ENCODE measurements around the gene ACAP1.

ACAP1 gene

GRCh38 chr17:7336240-7337175 is at the start of gene ACAP1:
TSS of gene ACAP1 (plus strand) at chr17:7336529. CDS start at chr17:7336735, 206 bp downstream.
- no peak for DNase-seq

DNA sequence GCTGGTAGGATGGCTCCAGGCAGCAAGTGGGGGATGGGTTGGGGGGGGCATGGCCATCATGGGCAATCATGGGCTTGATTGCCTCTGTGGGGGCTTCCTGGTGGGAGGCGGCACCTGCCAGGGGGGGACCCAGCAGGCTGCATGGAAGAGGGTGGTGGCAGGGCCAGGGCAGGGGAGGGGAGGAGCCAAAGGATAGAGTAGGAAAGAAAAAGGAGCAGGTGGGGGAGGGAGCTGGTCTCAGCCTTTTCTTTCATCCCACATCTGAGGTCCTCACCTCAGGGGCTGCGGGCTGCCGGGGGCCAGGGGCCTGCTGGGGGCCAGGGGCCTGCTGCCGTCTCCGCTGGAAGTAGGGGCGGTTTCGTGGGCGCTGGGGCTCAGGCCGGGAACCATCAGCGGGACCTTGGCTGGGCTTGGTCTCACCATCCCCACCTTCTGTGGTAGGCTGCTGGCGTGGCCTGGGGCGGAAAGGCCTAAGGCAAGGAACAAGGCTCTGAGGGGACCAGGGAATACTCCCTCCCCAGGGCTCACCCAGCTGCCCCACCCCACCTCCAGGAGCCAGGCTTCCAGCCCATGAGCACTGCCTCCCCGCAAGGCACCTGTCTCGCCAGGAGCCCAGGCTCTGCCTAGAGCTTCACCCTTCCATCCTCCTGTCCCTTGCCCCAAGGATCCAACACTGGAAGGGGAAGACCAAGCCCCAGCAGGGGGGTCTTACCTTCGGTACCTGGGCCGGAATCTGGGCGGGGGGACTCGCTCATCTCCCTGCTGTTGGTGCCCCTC is 46.9 kb upstream of the ACAP1 start:
- DNase-seq = no peak

DNA sequence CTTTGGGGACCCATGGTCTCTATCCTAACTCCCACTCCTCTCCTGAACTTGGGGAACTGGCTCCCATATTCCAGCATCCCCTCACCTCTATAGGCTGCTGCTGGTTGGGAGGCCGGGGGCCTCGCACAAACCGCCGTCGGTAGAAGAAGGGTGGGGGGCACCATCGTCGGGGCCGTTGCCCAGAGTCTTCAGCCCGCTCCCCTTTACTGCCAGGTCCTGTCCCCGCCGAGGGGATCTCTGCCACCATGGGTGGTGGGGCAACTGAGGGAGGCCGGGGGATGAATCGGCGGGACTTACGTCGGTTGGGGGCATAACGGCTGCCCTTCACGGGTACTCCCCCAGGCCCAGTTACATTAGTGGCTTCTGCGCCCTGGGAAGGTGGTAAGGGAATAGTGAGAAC is 46.2 kb upstream of the ACAP1 start:
- DNase-seq = no peak

- DNase-seq = no peak
Observed at GRCh38 chr17:7290685-7291084, 45.6 kb upstream of the ACAP1 start.

DNA sequence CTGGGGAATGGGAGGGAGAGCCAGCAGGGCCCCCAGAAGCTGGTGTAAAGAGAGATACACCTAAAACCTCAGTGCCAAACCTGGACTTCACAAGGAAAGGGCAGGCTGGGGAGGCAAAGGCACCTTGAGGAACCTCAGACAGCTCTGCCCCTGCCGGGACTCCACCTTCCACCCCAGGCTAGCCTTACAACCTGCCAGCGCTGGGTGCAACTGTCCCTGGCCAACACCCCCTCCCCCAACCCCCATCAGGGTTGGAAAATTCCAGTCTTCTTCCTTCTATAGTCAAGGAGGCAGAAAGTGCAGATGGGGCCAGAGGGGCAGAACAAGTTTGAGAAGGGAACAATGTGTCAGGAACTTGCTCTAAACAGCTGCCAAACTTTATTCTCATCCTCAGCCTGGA is 44.1 kb upstream of the ACAP1 start:
- DNase-seq = no peak

DNA sequence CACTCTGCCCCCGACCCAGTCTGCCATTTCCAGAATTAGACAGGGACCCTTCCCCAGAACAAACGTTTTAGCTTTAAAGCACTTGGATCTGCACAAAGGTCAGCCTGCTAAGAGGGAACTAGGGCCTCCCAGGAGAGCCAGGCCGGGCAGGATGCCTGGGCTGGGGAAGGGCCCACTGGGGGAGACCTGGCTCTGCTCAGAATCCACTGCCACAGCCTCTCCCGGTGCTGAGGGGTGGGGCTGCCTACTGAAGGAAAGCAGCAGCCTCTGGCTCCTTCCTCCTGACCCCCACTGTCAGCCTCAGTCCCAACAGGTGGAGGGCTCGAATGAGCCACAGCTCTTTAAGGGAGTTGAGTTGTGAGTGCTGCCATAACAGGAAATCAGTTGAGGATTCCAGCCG is 43.6 kb upstream of the ACAP1 start:
- no peak for DNase-seq

DNA sequence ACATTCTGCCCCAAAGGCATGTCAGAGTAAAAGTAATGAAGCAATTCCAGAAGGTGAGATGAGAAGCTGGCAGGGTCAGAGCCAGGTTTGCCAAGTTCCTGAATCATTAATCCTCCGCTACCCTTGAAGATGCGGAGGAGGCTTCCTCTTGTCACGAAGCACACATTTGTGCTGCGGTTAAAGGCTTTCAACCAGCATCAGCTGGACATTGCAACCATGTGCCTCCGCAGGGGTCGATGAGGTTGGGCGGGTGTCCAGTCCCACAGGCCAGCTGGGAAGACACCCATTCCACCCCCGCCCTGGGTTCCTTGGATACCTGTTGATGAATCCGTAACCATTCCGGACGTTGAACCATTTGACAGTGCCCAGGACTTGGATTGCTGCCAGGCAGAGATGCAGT is 43.2 kb upstream of the ACAP1 start:
- no peak for DNase-seq

DNA sequence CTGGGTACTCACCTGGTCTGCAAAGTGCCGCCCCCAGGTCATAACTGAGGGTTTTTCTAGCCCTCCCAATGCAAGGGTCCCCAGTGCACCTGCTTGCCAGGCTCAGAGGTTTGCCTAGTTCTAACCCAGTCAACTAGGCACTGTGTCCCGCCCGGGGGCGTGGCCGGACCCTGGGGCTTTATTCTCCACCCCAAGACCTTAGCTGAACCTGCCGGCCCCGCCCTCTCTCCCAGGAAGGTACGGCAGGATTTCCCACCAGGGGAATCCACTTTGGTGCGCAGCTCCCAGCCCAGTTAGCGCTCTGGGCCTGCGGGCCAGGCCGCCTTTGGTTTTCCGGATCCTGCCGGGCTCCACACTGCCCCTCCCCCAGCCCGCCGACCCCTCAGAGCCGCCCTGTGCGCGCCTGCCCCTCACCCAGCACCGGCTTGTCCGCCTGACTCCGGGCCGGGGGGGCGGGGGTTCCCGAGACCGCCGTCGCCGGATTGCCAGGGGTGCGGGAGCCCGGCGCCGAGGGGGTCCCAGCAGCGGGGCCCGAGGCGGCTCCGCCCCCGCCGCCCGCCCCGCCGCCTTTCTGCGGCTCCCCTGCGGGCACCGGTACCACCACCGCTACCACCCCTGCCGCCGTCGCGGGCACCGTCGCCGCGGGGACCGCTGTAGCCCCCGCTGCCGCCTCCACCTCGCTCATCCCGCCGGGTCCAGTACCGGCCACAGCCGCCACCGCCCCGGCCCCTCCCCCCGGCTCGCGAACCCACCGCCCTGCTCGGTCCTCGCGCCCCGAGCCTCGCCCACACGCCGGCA is 42.3 kb upstream of the ACAP1 start:
- DNase-seq = no peak

- DNase-seq = no peak
Observed at GRCh38 chr17:7294614-7295153, 41.6 kb upstream of the ACAP1 start, which contains the start of gene YBX2. TSS of gene YBX2 (minus strand) at chr17:7294639. CDS start at chr17:7294500, 139 bp downstream.

- no peak for DNase-seq
Observed at GRCh38 chr17:7295230-7296180, 40.8 kb upstream of the ACAP1 start.

- no peak for DNase-seq
Observed at GRCh38 chr17:7296189-7296861, 40.0 kb upstream of the ACAP1 start.

GRCh38 chr17:7304179-7304578 is 32.1 kb upstream of the ACAP1 start:
- no peak for DNase-seq

- peak; percentile 84 for DNase-seq
Observed at GRCh38 chr17:7306911-7307685, 29.2 kb upstream of the ACAP1 start, which contains the start of gene EIF5A. TSS of gene EIF5A (plus strand) at chr17:7307628. CDS start at chr17:7309636, 2,008 bp downstream.

- no peak for DNase-seq
Observed at GRCh38 chr17:7307686-7308624, 28.4 kb upstream of the ACAP1 start.

DNA sequence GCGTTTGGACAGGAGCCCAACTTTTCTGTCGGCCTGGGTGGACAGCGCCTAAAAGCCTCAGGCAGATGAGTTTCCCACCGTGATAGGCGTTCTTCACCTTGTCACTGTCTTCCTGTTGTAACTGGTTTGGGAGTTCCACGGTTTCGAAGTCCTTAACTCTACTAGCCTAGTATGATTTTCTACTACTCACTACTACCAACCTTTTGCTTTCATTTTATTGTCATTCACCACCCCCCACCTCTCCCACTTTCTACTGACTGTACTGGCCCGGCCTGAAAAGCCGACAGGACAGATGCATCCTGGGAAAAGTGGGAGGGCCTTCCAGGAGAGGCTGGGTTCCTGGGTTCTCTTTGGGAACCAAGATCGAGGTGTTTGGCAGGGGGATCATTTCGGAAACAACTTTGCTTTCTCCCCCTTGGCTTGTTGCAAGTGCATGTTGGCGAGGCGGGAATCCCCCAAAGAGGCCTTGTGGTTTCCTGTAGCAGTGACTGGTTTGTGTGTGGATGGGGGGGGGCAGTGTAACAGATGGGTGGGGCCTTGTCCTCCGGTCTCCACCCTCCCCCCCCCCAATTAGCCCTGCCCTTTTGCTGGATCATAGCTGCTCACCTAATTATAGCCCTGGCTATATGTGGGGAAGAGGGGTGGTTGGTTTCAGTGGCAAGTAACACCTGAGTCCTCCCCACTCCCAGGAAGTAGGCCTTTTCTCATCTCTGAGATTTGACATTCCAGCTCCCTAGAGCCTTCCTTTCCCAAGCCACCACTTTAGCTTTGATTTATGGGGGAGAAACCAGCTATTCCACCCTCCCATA is 27.5 kb upstream of the ACAP1 start:
- no peak for DNase-seq

DNA sequence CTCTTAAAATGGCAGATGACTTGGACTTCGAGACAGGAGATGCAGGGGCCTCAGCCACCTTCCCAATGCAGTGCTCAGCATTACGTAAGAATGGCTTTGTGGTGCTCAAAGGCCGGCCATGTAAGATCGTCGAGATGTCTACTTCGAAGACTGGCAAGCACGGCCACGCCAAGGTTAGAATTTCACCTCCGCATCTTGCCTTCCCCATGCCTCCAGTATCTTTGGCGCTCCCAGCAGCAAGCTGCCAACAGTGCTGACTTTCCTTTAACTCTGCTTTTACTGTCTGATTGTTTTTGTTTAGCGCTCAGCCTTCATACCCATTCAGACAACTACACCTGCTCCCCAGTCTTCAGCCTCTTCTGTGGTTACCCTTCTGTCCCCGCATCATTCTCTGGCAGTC is 26.7 kb upstream of the ACAP1 start:
- no peak for DNase-seq

DNA sequence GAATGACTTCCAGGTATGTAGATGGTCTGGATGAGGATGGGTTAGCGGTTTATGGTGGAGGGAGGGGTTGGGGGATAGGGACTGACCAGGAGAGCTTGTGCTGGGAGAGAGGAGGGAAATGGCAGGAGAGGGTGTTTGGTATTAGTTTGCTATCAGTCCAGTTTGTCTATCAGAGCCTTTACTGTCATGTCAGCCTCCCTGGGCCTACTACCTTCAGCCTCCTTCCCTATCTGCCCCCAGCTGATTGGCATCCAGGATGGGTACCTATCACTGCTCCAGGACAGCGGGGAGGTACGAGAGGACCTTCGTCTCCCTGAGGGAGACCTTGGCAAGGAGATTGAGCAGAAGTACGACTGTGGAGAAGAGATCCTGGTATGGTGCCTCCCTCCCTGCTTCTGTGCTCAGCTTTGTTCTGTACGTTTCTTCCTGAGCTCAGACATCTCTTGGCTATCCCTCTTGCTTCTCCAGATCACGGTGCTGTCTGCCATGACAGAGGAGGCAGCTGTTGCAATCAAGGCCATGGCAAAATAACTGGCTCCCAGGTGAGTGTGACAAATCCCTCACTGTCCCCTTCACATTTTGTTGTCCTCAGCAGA is 25.1 kb upstream of the ACAP1 start:
- no peak for DNase-seq

Measured in NCI-H524 treated with DMSO at 0.1 percent for 48 hours (cell line).